ENCODE measurements around the gene TNFRSF4.

Gene TNFRSF4

GRCh38 chr1:1218524-1219200 is 4.7 kb upstream of the TNFRSF4 start:
- Histone ChIP-seq H2BK120ac (ENCODE audit: low read depth, low read length) (no peak overlapping the region), H3K4me2 (ENCODE audit: low read length) (no peak overlapping the region), H3K56ac (ENCODE audit: low read length) (no peak overlapping the region), H3K79me2 (ENCODE audit: control insufficient read depth, insufficient read depth, low read length) (no peaks in the 10 kb centered on the region), H3K4me3 (ENCODE audit: low read length) (no peak overlapping the region), H4K5ac (ENCODE audit: low read length) (no peak overlapping the region), H3K79me1 (ENCODE audit: low read length) (no peaks in the 10 kb centered on the region), H3K36me3 (ENCODE audit: control insufficient read depth, insufficient read depth, low read length) (peaks cover 4% of the 10 kb centered on the region), H3K18ac (ENCODE audit: low read length) (no peak overlapping the region), H2BK15ac (replicated peaks; ENCODE audit: low read depth) (no peak overlapping the region), H2BK5ac (ENCODE audit: low read length) (no peak overlapping the region), H3K23ac (ENCODE audit: low read length) (no peak overlapping the region), H3K4ac (ENCODE audit: low read depth, low read length) (no peak overlapping the region), H3K4me1 (ENCODE audit: control insufficient read depth, low read depth, low read length) (no peaks in the 10 kb centered on the region), H4K8ac (ENCODE audit: low read depth, low read length) (no peak overlapping the region), H3K9ac (ENCODE audit: low read length) (no peak overlapping the region), H2AK5ac (ENCODE audit: low read length) (no peak overlapping the region), H3K27ac (ENCODE audit: low read depth, low read length) (no peak overlapping the region), H3K27me3 (ENCODE audit: insufficient read depth, low read length, poor library complexity) (no peaks in the 10 kb centered on the region)
- DNase-seq, result no peak
- no CpG with 5 or more reads among the region's 36 CpGs for WGBS (ENCODE audit: extremely low coverage, insufficient coverage, low lambda C conversion rate)

- no peak overlapping the region for H3K4me3 ChIP-seq (ENCODE audit: low read length)
- no CpG with 5 or more reads among the region's 52 CpGs for WGBS (ENCODE audit: extremely low coverage, insufficient coverage, low lambda C conversion rate)
- H3K4me1 ChIP-seq (ENCODE audit: control insufficient read depth, low read depth, low read length), result no peaks in the 10 kb centered on the region
- H3K18ac ChIP-seq (ENCODE audit: low read length), result no peak overlapping the region
- peak; percentile 41 for DNase-seq
- H3K4me2 ChIP-seq (ENCODE audit: low read length), result no peak overlapping the region
- H3K27me3 ChIP-seq (ENCODE audit: insufficient read depth, low read length, poor library complexity), result no peaks in the 10 kb centered on the region
- H3K4ac ChIP-seq (ENCODE audit: low read depth, low read length), result no peak overlapping the region
- no peak overlapping the region for H2BK15ac ChIP-seq (replicated peaks; ENCODE audit: low read depth)
- H3K23ac ChIP-seq (ENCODE audit: low read length), result no peak overlapping the region
- no peak overlapping the region for H4K5ac ChIP-seq (ENCODE audit: low read length)
- H3K79me2 ChIP-seq (ENCODE audit: control insufficient read depth, insufficient read depth, low read length), result no peaks in the 10 kb centered on the region
- H3K36me3 ChIP-seq (ENCODE audit: control insufficient read depth, insufficient read depth, low read length), result peaks cover 2% of the 10 kb centered on the region
- no peak overlapping the region for H2BK5ac ChIP-seq (ENCODE audit: low read length)
- no peaks in the 10 kb centered on the region for H3K79me1 ChIP-seq (ENCODE audit: low read length)
- no peak overlapping the region for H2AK5ac ChIP-seq (ENCODE audit: low read length)
- no peak overlapping the region for H2BK120ac ChIP-seq (ENCODE audit: low read depth, low read length)
- H4K8ac ChIP-seq (ENCODE audit: low read depth, low read length), result no peak overlapping the region
- no peak overlapping the region for H3K56ac ChIP-seq (ENCODE audit: low read length)
- H3K27ac ChIP-seq (ENCODE audit: low read depth, low read length), result no peak overlapping the region
- H3K9ac ChIP-seq (ENCODE audit: low read length), result no peak overlapping the region
Observed at GRCh38 chr1:1217621-1218523, 3.9 kb upstream of the TNFRSF4 start.

- Histone ChIP-seq H4K5ac (ENCODE audit: low read length) (no peak overlapping the region), H3K4me3 (ENCODE audit: low read length) (no peak overlapping the region), H3K27me3 (ENCODE audit: insufficient read depth, low read length, poor library complexity) (no peaks in the 10 kb centered on the region), H2BK15ac (replicated peaks; ENCODE audit: low read depth) (no peak overlapping the region), H3K23ac (ENCODE audit: low read length) (no peak overlapping the region), H3K4ac (ENCODE audit: low read depth, low read length) (no peak overlapping the region), H3K79me2 (ENCODE audit: control insufficient read depth, insufficient read depth, low read length) (no peaks in the 10 kb centered on the region), H3K4me2 (ENCODE audit: low read length) (no peak overlapping the region), H2AK5ac (ENCODE audit: low read length) (no peak overlapping the region), H2BK5ac (ENCODE audit: low read length) (no peak overlapping the region), H3K79me1 (ENCODE audit: low read length) (no peaks in the 10 kb centered on the region), H3K4me1 (ENCODE audit: control insufficient read depth, low read depth, low read length) (no peaks in the 10 kb centered on the region), H3K27ac (ENCODE audit: low read depth, low read length) (no peak overlapping the region), H2BK120ac (ENCODE audit: low read depth, low read length) (no peak overlapping the region), H3K56ac (ENCODE audit: low read length) (no peak overlapping the region), H3K36me3 (ENCODE audit: control insufficient read depth, insufficient read depth, low read length) (no peaks in the 10 kb centered on the region), H3K18ac (ENCODE audit: low read length) (no peak overlapping the region), H3K9ac (ENCODE audit: low read length) (no peak overlapping the region), H4K8ac (ENCODE audit: low read depth, low read length) (no peak overlapping the region)
- WGBS (ENCODE audit: extremely low coverage, insufficient coverage, low lambda C conversion rate), result no CpG with 5 or more reads among the region's 74 CpGs
- no peak for DNase-seq
Observed at GRCh38 chr1:1216770-1217620, 3.0 kb upstream of the TNFRSF4 start.

- Histone ChIP-seq H3K9ac (ENCODE audit: low read length) (no peak overlapping the region), H3K27me3 (ENCODE audit: insufficient read depth, low read length, poor library complexity) (no peaks in the 10 kb centered on the region), H2BK15ac (replicated peaks; ENCODE audit: low read depth) (no peak overlapping the region), H3K4me3 (ENCODE audit: low read length) (no peak overlapping the region), H3K79me1 (ENCODE audit: low read length) (no peaks in the 10 kb centered on the region), H3K23ac (ENCODE audit: low read length) (no peak overlapping the region), H3K36me3 (ENCODE audit: control insufficient read depth, insufficient read depth, low read length) (no peaks in the 10 kb centered on the region), H3K79me2 (ENCODE audit: control insufficient read depth, insufficient read depth, low read length) (no peaks in the 10 kb centered on the region), H2BK5ac (ENCODE audit: low read length) (no peak overlapping the region), H4K5ac (ENCODE audit: low read length) (no peak overlapping the region), H4K8ac (ENCODE audit: low read depth, low read length) (no peak overlapping the region), H2BK120ac (ENCODE audit: low read depth, low read length) (no peak overlapping the region), H2AK5ac (ENCODE audit: low read length) (no peak overlapping the region), H3K4me1 (ENCODE audit: control insufficient read depth, low read depth, low read length) (no peaks in the 10 kb centered on the region), H3K4ac (ENCODE audit: low read depth, low read length) (no peak overlapping the region), H3K18ac (ENCODE audit: low read length) (no peak overlapping the region), H3K56ac (ENCODE audit: low read length) (no peak overlapping the region), H3K27ac (ENCODE audit: low read depth, low read length) (no peak overlapping the region), H3K4me2 (ENCODE audit: low read length) (no peak overlapping the region)
- no CpG with 5 or more reads among the region's 21 CpGs for WGBS (ENCODE audit: extremely low coverage, insufficient coverage, low lambda C conversion rate)
- no peak for DNase-seq
Observed at GRCh38 chr1:1215881-1216605, 2.1 kb upstream of the TNFRSF4 start.

- no peaks in the 10 kb centered on the region for H3K27me3 ChIP-seq (ENCODE audit: insufficient read depth, low read length, poor library complexity)
- H3K79me1 ChIP-seq (ENCODE audit: low read length), result no peaks in the 10 kb centered on the region
- no peak overlapping the region for H3K4me3 ChIP-seq (ENCODE audit: low read length)
- H3K4me1 ChIP-seq (ENCODE audit: control insufficient read depth, low read depth, low read length), result no peaks in the 10 kb centered on the region
- DNase-seq, result no peak
- H2AK5ac ChIP-seq (ENCODE audit: low read length), result no peak overlapping the region
- no peak overlapping the region for H3K56ac ChIP-seq (ENCODE audit: low read length)
- no peaks in the 10 kb centered on the region for H3K79me2 ChIP-seq (ENCODE audit: control insufficient read depth, insufficient read depth, low read length)
- no peak overlapping the region for H3K23ac ChIP-seq (ENCODE audit: low read length)
- H2BK5ac ChIP-seq (ENCODE audit: low read length), result no peak overlapping the region
- H2BK15ac ChIP-seq (replicated peaks; ENCODE audit: low read depth), result no peak overlapping the region
- no peak overlapping the region for H2BK120ac ChIP-seq (ENCODE audit: low read depth, low read length)
- H3K27ac ChIP-seq (ENCODE audit: low read depth, low read length), result no peak overlapping the region
- no peak overlapping the region for H3K18ac ChIP-seq (ENCODE audit: low read length)
- WGBS (ENCODE audit: extremely low coverage, insufficient coverage, low lambda C conversion rate), result no CpG with 5 or more reads among the region's 11 CpGs
- H4K5ac ChIP-seq (ENCODE audit: low read length), result no peak overlapping the region
- no peak overlapping the region for H3K4me2 ChIP-seq (ENCODE audit: low read length)
- H3K4ac ChIP-seq (ENCODE audit: low read depth, low read length), result no peak overlapping the region
- no peak overlapping the region for H3K9ac ChIP-seq (ENCODE audit: low read length)
- H3K36me3 ChIP-seq (ENCODE audit: control insufficient read depth, insufficient read depth, low read length), result no peaks in the 10 kb centered on the region
- H4K8ac ChIP-seq (ENCODE audit: low read depth, low read length), result no peak overlapping the region
Observed at GRCh38 chr1:1215080-1215676, 1.2 kb upstream of the TNFRSF4 start.
